Mononuclear cell (primary cell): ENCODE results near the gene ENDOU. TPM values are rescaled to one million over a fixed set of nuclear protein-coding genes. Genes with fewer than 3 reads are reported as not detected.
A peak's percentile ranks its signal among the peaks of the same experiment; 100 is the strongest.

Source experiments
- H3K27me3 ChIP-seq: 2 replicates; pipeline ENCODE4 v1.6.0; 2011; ENCODE audit warnings: low read length, control low read depth; ENCODE audit not compliant: insufficient read depth
- H3K4me1 ChIP-seq: 2 replicates; pipeline ENCODE4 v1.5.1; 2011; ENCODE audit warnings: mild to moderate bottlenecking, low read length, control low read depth; ENCODE audit not compliant: insufficient read depth
- H3K4me3 ChIP-seq: 2 replicates; pipeline ENCODE4 v1.5.1; 2011; ENCODE audit warnings: mild to moderate bottlenecking, low read length, moderate library complexity
- H3K9me3 ChIP-seq: 2 replicates; pipeline ENCODE4 v1.5.1; 2011; ENCODE audit warnings: low read depth, mild to moderate bottlenecking, control low read depth, low read length
- total RNA-seq: library from RNA; depleted of rRNA; stranded (reverse); fragments of >200 nt; gene quantifications from one replicate; pipeline ENCODE4 v1.2.3, GENCODE V29; 2012

The ENDOU gene, protein sequence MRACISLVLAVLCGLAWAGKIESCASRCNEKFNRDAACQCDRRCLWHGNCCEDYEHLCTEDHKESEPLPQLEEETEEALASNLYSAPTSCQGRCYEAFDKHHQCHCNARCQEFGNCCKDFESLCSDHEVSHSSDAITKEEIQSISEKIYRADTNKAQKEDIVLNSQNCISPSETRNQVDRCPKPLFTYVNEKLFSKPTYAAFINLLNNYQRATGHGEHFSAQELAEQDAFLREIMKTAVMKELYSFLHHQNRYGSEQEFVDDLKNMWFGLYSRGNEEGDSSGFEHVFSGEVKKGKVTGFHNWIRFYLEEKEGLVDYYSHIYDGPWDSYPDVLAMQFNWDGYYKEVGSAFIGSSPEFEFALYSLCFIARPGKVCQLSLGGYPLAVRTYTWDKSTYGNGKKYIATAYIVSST
- not detected for total RNA-seq

DNA sequence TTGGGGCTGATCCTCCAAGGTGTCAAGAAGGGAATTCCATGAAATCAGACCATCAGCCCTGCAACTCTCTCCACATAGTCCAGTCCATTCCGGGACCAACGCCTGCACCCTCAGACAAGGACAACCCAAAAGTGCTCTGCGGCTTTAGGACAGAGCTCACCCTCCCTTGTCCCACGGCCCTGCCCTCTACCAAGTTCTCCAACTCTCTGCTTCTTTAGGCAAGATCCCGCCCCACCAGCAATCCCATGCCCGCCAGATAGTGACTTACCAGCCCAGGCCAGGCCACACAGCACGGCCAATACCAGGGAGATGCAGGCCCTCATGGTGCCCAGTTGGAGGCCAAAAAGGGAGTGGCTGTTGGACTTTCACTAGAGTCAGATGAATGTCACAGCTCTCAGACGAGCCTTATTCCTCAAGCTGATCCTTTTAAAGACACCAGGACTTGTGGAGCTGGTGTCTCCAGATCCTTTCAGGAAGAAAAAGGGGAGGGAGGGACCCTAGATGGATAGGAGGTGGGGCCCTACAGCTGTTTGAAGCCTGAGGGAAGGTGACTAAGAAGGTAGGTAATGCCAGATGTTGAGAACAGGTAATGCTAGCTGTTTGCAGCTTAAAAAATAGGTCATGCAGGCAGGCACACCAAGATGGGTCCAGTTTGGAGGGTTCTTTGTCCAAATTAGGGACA, at the start of gene ENDOU:
Gene ENDOU (minus strand): TSS at position 400 of the 682 bp plus-strand sequence. CDS start 77 bp downstream, at position 323.
- H3K9me3 ChIP-seq = no peaks in the 10 kb centered on the region
- H3K4me1 ChIP-seq = peaks cover 19% of the 10 kb centered on the region
- H3K4me3 ChIP-seq = no peak within 1 kb of the TSS
- no peaks in the 10 kb centered on the region for H3K27me3 ChIP-seq

DNA sequence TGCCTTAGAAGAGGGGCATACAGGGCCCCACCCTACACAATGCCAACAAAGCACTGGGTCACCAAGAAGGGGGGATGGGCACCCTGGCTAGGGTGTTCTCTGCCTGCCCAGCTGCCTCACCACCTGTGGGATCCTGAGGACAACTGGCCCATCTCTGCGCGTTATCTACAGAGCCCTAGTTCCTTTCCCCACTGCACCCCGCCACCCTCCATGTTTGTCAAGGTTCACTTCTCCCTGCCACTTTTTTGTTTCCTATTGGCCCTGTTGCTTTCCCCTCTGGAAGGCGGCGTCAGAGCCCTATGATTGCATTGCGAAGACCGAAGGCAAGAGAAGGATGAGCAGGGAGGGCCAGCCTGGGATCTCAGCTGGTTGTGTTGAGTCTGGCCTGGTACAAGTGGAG, 49.4 kb upstream of the ENDOU start:
- no peaks in the 10 kb centered on the region for H3K27me3 ChIP-seq
- H3K9me3 ChIP-seq = no peaks in the 10 kb centered on the region
- H3K4me3 ChIP-seq = no peak overlapping the region
- H3K4me1 ChIP-seq = peaks cover 66% of the 10 kb centered on the region

DNA sequence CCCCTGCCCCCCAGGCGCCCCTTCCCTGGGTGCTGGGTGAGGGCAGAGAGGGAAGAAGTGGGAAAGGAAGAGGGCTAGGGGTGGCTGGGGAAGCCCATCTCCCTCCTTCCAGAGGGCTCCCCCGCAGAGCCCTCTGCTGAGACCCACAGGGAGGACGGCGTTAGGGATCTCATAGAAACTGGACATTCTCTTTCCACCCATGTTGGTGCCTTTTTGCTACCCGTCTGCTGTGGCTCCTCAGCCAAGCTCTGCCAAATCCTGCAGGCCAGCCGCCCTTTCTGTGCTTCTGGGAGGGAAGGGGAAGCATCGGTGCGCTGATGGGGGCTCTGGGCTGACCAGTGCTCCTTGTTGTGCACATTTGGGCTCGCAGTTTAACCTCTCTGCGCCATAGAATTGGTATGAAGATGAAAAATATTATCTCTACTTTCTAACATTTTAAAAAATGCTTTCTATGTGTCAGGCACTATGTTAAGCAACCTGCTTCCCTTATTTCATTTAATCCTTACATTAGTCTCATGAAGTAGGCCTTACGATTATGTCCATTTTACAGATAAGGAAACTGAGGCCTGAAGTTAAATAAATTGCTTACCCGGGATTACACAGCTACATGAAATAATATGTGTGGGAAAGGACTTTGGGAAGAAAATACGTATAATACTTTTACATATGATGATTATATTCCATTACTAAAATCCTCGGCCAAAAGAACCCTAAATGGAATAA, 48.7 kb upstream of the ENDOU start:
- H3K4me1 ChIP-seq = peaks cover 64% of the 10 kb centered on the region
- H3K4me3 ChIP-seq = peak overlapping the region; percentile 57
- H3K27me3 ChIP-seq = no peaks in the 10 kb centered on the region
- H3K9me3 ChIP-seq = no peaks in the 10 kb centered on the region

DNA sequence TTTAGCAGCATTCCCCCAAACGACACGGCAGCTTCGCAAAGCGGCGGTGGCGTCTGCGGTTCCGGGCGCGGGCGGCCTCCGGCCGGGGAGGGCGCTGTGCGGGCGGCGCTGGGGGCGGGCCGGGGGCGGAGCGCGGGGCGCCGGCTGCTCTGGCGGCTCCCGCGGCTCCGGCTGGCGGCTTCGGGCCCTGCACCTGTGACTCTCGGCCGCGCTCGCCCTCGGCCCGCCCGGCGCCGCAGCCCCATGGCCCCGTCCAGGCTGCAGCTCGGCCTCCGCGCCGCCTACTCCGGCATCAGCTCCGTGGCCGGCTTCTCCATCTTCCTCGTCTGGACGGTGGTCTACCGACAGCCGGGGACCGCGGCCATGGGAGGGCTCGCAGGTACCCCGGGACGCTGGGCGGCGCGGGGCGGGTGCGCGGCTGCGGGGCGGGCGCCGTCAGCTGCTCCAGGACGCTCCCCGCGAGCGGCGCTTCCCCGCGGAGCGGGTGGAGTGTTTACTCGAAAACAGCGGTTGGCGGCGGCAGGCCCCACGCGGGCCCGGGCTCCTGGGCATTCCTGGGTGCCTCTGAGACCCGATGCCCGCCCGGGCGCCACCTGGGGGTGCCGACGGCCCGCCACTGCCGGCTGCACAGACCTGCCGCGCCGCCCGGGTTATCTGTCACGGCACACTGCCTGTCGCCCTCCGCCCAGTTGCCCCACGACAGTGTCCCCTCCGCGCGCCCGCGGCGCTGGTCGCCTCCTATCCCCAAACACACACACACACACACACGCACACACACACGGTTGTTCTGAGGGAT, 48.0 kb upstream of the ENDOU start, which contains the start of gene SLC48A1:
Gene SLC48A1 (plus strand): TSS at position 177 of the 796 bp plus-strand sequence. CDS start 67 bp downstream, at position 244.
- Histone ChIP-seq H3K9me3 (no peaks in the 10 kb centered on the region), H3K4me1 (peaks cover 61% of the 10 kb centered on the region), H3K27me3 (no peaks in the 10 kb centered on the region), H3K4me3 (peak within 1 kb of the TSS; percentile 57)

DNA sequence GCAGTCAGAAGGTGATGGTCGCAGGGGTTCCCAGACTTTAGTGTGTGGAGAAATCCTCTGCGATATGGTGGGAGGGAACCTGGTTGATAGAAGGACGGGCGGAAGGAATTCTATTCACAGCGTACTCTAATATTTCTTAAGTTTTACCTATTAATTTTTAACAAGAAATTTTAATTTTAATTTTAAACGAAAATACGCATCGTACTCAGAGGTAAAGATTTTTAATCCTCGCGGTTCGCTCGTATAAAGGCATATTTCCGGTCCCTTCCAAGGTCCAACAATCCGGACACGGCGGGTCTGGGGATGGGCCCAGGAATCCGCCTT, 47.4 kb upstream of the ENDOU start:
- Histone ChIP-seq H3K4me1 (peaks cover 55% of the 10 kb centered on the region), H3K9me3 (no peaks in the 10 kb centered on the region), H3K4me3 (peak overlapping the region; percentile 57), H3K27me3 (no peaks in the 10 kb centered on the region)

DNA sequence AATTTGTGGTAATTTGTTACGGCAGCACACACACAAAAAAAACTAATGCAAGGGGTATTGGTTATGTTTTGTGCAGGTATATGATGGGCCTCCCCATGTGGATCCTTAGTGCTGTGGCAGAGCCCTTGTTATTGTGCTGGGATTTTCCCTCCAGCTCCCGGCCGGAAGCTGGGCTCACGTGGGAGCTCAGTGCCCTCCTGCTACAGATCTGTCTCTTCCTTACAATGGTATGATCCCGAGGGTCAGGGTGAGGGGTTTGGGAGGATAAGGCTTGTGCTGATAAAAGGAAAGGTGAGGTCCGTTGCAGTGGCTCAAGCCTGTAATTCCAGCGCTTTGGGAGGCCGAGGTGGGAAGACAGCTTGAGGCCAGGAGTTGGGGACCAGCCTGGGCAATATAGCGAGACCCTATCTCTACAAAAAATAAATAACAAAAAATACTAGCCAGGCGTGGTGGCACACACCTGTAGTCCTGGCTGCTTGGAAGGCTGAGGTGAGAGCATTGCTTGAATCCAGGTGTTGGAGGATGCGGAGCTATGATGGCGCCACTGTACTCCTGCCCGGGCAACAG, 46.9 kb upstream of the ENDOU start:
- Histone ChIP-seq H3K4me3 (no peak overlapping the region), H3K4me1 (peaks cover 50% of the 10 kb centered on the region), H3K27me3 (no peaks in the 10 kb centered on the region), H3K9me3 (no peaks in the 10 kb centered on the region)

DNA sequence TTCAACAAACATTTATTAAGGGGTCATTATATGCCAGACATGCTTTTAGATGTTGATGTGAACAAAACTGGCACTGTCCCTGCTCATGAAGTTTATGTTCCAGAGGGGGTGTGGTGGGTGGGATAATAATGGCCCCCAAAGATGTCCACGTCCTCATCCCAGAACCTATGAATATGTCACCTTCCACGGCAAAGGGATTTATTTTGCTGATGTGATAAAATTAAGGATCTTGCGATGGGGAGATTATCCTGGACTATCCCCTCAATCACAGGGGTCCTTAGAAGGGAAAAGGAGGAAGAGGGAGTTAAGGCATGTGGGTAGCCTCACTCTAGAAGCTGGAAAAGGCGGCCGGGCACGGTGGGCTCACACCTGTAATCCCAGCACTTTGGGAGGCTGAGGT, 46.0 kb upstream of the ENDOU start:
- no peaks in the 10 kb centered on the region for H3K27me3 ChIP-seq
- no peak overlapping the region for H3K4me3 ChIP-seq
- peaks cover 46% of the 10 kb centered on the region for H3K4me1 ChIP-seq
- H3K9me3 ChIP-seq = no peaks in the 10 kb centered on the region

DNA sequence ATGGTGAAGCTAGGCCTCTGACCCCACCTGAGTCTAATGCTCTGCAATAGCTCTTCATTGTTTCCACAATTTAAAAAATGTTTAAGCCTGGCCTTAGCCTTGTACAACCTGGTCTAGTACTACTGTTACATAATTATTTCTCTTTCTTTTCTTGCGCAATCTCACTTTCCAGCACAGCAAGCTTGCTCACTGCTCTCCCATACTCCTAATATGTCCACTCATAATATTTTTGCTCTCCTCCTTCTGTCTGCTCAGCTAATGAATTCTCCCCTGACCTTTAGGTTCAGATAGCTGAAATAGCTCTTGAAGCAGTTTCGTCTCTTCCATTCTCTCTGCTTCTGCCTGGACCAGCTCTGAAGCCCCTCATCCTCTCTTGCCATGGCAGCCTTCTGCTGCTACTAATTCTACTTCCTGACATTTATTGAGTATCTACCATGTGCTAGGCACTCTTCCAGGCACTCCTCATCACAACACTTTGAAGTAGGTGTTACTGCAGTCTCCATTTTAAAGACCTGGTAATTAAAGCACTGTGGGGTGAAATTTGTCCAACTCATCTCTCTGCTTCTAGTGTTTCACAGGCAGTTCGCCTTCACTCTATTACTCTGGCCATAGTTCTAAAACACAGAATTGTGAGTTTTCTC, 44.9 kb upstream of the ENDOU start:
- no peaks in the 10 kb centered on the region for H3K9me3 ChIP-seq
- H3K4me1 ChIP-seq = peaks cover 38% of the 10 kb centered on the region
- no peaks in the 10 kb centered on the region for H3K27me3 ChIP-seq
- H3K4me3 ChIP-seq = no peak overlapping the region

DNA sequence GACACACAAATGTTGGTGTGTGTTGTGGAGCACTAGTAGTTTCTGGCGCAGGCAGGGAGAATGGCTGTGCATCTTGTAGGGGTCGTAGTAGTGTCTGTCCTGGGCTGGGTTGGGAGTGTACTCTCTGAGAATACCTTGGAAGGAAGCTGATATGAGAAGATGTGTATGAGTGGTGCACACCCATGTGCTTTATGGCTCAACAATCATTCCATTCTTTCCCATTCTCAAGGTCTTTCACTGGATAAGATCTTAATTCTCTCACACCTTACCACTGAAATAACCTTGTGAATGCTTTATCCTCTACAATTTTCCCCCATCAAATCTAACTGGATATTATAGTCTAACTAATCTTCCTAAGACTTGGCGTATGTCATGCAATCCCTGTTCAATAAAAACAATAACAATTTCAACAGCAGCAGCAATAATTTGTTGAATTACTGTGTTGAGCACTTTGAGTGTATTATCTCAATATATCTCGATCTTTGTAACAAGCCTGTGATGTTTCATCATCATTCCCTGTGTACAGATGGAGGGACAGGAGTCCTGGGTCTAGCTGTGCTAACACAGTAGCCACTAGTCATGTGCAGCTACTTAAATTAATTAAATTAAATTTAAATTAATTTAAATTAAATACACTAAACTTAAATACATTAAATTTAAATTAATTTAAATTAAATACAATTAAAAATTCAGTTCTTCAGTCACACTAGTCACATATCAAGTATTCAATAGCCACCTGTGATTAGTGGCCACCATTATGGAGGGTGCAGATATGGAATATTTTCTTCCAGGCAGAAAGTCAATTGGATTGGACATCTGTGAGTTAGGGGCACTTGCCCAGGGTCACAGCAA, 44.2 kb upstream of the ENDOU start:
- H3K27me3 ChIP-seq = no peaks in the 10 kb centered on the region
- peaks cover 31% of the 10 kb centered on the region for H3K4me1 ChIP-seq
- H3K4me3 ChIP-seq = no peak overlapping the region
- no peaks in the 10 kb centered on the region for H3K9me3 ChIP-seq

DNA sequence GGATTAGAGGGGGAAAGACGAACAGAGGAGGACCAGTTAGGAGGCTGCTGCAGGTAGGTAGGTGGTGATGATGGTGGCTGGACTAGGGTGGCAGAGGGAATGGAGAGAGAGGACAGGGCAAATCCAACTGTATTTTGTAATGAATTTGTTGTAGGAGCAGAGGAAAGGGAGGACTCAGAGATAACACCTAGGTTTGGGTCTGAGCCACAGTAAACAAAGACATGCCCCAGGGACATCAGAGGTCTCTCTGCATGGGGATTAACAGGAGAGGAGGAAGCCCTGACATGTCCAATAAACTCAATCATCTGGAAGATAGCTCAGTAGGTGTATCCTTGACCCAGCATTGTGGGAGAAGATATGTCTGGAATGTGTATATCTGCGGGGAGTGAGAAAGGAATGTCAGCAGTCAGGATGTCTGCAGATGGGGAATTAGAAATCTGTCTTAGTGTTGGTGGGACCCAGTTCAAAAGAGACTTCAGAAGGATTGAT, 43.1 kb upstream of the ENDOU start:
- Histone ChIP-seq H3K4me1 (peaks cover 22% of the 10 kb centered on the region), H3K4me3 (no peak overlapping the region), H3K27me3 (no peaks in the 10 kb centered on the region), H3K9me3 (no peaks in the 10 kb centered on the region)

DNA sequence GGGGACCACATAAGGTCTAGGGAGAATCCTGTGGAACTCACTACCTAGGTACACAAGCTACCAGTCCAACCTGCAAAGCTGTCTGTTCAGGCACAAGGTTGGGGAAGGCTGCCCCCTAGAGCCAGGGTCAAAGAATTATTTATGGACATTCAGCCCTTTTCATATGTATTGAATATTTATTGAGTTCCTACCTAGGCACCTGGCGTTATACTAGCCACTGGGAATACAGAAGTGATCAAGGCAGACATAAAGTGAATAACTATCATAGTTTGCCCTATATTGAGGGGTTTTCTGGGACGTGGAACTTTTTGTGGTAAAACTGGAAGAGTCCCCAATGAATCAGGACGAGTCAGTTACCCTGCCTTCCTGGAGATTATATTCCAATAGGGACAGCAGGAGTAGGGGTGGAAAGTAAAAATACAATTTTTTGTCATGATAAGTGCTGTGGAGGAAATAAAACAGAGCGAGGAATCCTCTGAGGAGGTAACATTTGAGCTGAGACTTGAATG, 42.0 kb upstream of the ENDOU start:
- no peaks in the 10 kb centered on the region for H3K9me3 ChIP-seq

DNA sequence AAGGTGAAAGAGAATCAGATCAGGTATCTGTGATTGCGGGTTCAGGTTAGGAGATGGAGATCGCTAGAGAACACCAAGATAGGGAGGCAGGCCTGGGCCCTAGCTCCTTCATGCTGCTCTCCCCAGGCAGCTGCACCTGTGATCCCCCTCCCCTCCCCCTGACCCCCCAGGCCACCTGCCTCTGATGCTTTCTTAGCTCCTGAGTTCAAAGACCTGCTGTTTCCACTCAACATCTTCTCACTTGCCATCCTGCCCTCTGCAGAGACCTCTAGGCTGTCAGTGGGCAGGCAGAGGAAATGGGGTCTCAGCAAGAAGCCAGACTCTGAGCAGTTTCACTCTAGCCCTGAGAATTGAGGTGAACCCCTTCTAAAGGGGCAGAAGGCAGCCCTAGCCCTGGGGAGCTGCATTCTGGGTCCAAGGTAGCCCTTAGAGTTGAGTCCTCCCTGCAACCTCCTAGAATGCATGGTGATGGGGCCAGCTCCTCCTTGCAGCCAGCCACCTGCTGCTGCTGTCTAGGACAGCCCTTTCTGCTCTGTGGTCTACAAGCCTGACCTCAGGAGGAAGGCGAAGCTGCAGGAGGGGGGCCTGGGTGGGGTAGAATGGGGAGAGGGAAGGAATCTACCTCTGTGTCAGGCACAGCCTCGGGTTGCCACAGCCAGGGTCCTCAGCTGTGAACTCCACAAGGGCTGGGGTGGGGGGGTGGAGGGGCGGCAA, 41.4 kb upstream of the ENDOU start:
- Histone ChIP-seq H3K27me3 (no peaks in the 10 kb centered on the region), H3K4me3 (no peak overlapping the region), H3K9me3 (no peaks in the 10 kb centered on the region), H3K4me1 (peaks cover 17% of the 10 kb centered on the region)

More for the DNA sequence above, 42.0 kb upstream of the ENDOU start:
- H3K27me3 ChIP-seq = no peaks in the 10 kb centered on the region
- H3K4me3 ChIP-seq = no peak overlapping the region
- H3K4me1 ChIP-seq = peaks cover 17% of the 10 kb centered on the region
